HepG2 (cell line): ENCODE data around the gene MRPL27. TPM values are rescaled to one million over a fixed set of nuclear protein-coding genes. Genes with fewer than 3 reads are reported as not detected.

Source experiments
- MATR3 ChIP-seq: sonication (generic); formaldehyde crosslinking; IDR thresholded peaks from 2 replicates; pipeline ENCODE4 v1.4.0; 2020; ENCODE audit warnings: missing genetic modification reagents
- MIER3 ChIP-seq: IDR thresholded peaks from 2 replicates; pipeline ENCODE4 v1.6.1; 2016; ENCODE audit warnings: missing compliant biosample characterization, borderline replicate concordance
- SAFB2 ChIP-seq: sonication (generic); formaldehyde crosslinking; IDR thresholded peaks from 2 replicates; pipeline ENCODE4 v1.5.1; 2020; ENCODE audit warnings: missing genetic modification reagents, low read depth, mild to moderate bottlenecking, borderline replicate concordance
- ZNF337 ChIP-seq: sonication (generic); formaldehyde crosslinking; IDR thresholded peaks from 2 replicates; pipeline ENCODE4 v1.5.1; 2020; ENCODE audit warnings: missing genetic modification reagents, low read depth, mild to moderate bottlenecking, borderline replicate concordance
- ZNF407 ChIP-seq: sonication (generic); formaldehyde crosslinking; IDR thresholded peaks from one replicate; pipeline ENCODE4 v1.5.1; 2020; ENCODE audit warnings: mild to moderate bottlenecking, missing genetic modification reagents; ENCODE audit errors: not compliant biosample characterization
- ZNF687 ChIP-seq: sonication (generic); formaldehyde crosslinking; IDR thresholded peaks from 2 replicates; pipeline ENCODE4 v1.5.1; 2020; ENCODE audit warnings: mild to moderate bottlenecking, missing genetic modification reagents, moderate library complexity
- ZNF784 ChIP-seq: sonication (generic); formaldehyde crosslinking; IDR thresholded peaks from 2 replicates; pipeline ENCODE4 v1.5.1; 2020; ENCODE audit warnings: missing genetic modification reagents, mild to moderate bottlenecking, borderline replicate concordance
- polyA plus RNA-seq, 8 experiments: library from polyadenylated mRNA; depleted of rRNA in 3 of 8; stranded (reverse) in 7 of 8; unstranded in 1 of 8; fragments of >200 nt; fragmentation: Illumina TruSeq in 4 of 8; extraction: Trizol in 4 of 8; gene quantifications; 2 replicates each; pipeline versions ENCODE4 v1.2.1 to v1.2.3, GENCODE V29; 2011 to 2016; ENCODE audit warnings: low read depth in 4 of 8, missing spikeins in 1 of 8, mixed read lengths in 1 of 8; ENCODE audit not compliant: insufficient read depth in 1 of 8
- total RNA-seq, 5 experiments: library from RNA; depleted of rRNA; stranded (reverse); fragments of >200 nt; fragmentation: Illumina TruSeq; extraction: Trizol; gene quantifications; 2 replicates each; pipeline ENCODE4 v1.2.3, GENCODE V29; 2016; ENCODE audit warnings: low read depth in 1 of 5

Gene MRPL27
- total and polyA plus RNA-seq, 2 of the 13 experiments (the other 11 are each of a cell fraction or from before 2014, with no cell fraction given): 137 to 217 TPM

GRCh38 chr17:50373705-50374104 is 721 bp upstream of the MRPL27 start (continued):
- no peak for TF ChIP-seq ZNF407 (CRISPR knock-in tag)
- TF ChIP-seq ZNF784 (CRISPR knock-in tag): no peak
- no peak for TF ChIP-seq SAFB2 (CRISPR knock-in tag)
- TF ChIP-seq MATR3 (CRISPR knock-in tag): no peak
- 0 out of 2 replicates have a peak, but pooled peaks have one; percentile 10 for TF ChIP-seq ZNF337 (CRISPR knock-in tag)
- no peak for TF ChIP-seq ZNF687 (CRISPR knock-in tag)
- TF ChIP-seq MIER3 (CRISPR knock-in tag): no peak
